SU-DHL-6 (cell line): ENCODE results near the gene TMEM119.
A peak's percentile ranks its signal among the peaks of the same experiment; 100 is the strongest.

Experiments used
- H2AFZ ChIP-seq: fragments of 200-600 bp; sonication (generic); 2 replicates; pipeline ENCODE4 v1.6.1; 2014; ENCODE audit warnings: low read depth, mild to moderate bottlenecking, moderate library complexity, mixed read lengths, antibody characterized with exemption, low read length; ENCODE audit not compliant: severe bottlenecking
- H3F3A ChIP-seq: fragments of 200-600 bp; shearing (Covaris generic); 2 replicates; pipeline ENCODE4 v1.6.0; 2016; ENCODE audit warnings: antibody characterized with exemption, mild to moderate bottlenecking; ENCODE audit not compliant: insufficient read depth
- H3K27ac ChIP-seq: fragments of 200-600 bp; sonication (generic); 2 replicates; pipeline ENCODE4 v1.5.1; 2016; ENCODE audit warnings: low read depth, mild to moderate bottlenecking, low read length, moderate library complexity, mixed read lengths
- H3K27me3 ChIP-seq: fragments of 200-600 bp; sonication (generic), shearing (Covaris generic); 2 replicates; pipeline ENCODE4 v1.6.0; 2014; ENCODE audit warnings: mild to moderate bottlenecking, low read length
- H3K36me3 ChIP-seq: fragments of 200-600 bp; sonication (generic); 2 replicates; pipeline ENCODE4 v1.6.1; 2014; ENCODE audit warnings: mild to moderate bottlenecking, low read length, mixed read lengths
- H3K4me2 ChIP-seq: fragments of 300-600, 200-600 bp; shearing (Covaris generic), sonication (generic); 2 replicates; pipeline ENCODE4 v1.6.0; 2014; ENCODE audit warnings: low read length, low read depth, mild to moderate bottlenecking; ENCODE audit not compliant: poor library complexity, severe bottlenecking
- H3K4me3 ChIP-seq: fragments of 200-600 bp; sonication (generic); 2 replicates; pipeline ENCODE4 v1.5.1; 2014; ENCODE audit warnings: antibody characterized with exemption, low read length, mild to moderate bottlenecking, mixed read lengths; ENCODE audit not compliant: insufficient read depth, poor library complexity, severe bottlenecking
- H3K79me2 ChIP-seq: fragments of 200-600 bp; sonication (generic); 2 replicates; pipeline ENCODE4 v1.6.1; 2014; ENCODE audit warnings: mild to moderate bottlenecking, low read length, moderate library complexity; ENCODE audit not compliant: insufficient read depth
- H3K9ac ChIP-seq: fragments of 200-600 bp; sonication (generic); 2 replicates; pipeline ENCODE4 v1.7.0; 2014; ENCODE audit warnings: mild to moderate bottlenecking, low read length
- H3K9me2 ChIP-seq: fragments of 200-600 bp; sonication (generic); replicated peaks from 2 replicates; pipeline ENCODE4 v1.6.1; 2014; ENCODE audit warnings: low read length; ENCODE audit not compliant: insufficient read depth
- H3K9me3 ChIP-seq: fragments of 200-600 bp; sonication (generic); 2 replicates; pipeline ENCODE4 v1.6.1; 2014; ENCODE audit warnings: low read length, mixed read lengths; ENCODE audit not compliant: insufficient read depth
- H4K20me1 ChIP-seq: fragments of 200-600 bp; sonication (generic); 2 replicates; pipeline ENCODE4 v1.6.1; 2014; ENCODE audit warnings: low read depth, mild to moderate bottlenecking, antibody characterized with exemption, low read length, moderate library complexity, mixed read lengths
- EZH2phosphoT487 ChIP-seq: fragments of 200-600 bp; sonication (generic), shearing (Covaris generic); conservative IDR thresholded peaks from 2 replicates; pipeline ENCODE4 v1.6.1; 2018; ENCODE audit warnings: mild to moderate bottlenecking, antibody characterized with exemption, low read length, moderate library complexity, mixed read lengths
- TF ChIP-seq, protein P1 (sequence below): fragments of 200-600 bp; sonication (generic); IDR thresholded peaks from one replicate; pipeline ENCODE4 v1.5.1; 2017; ENCODE audit warnings: antibody characterized with exemption, mild to moderate bottlenecking, low read length, moderate library complexity; ENCODE audit not compliant: insufficient read depth, poor library complexity, severe bottlenecking

The TMEM119 gene

DNA sequence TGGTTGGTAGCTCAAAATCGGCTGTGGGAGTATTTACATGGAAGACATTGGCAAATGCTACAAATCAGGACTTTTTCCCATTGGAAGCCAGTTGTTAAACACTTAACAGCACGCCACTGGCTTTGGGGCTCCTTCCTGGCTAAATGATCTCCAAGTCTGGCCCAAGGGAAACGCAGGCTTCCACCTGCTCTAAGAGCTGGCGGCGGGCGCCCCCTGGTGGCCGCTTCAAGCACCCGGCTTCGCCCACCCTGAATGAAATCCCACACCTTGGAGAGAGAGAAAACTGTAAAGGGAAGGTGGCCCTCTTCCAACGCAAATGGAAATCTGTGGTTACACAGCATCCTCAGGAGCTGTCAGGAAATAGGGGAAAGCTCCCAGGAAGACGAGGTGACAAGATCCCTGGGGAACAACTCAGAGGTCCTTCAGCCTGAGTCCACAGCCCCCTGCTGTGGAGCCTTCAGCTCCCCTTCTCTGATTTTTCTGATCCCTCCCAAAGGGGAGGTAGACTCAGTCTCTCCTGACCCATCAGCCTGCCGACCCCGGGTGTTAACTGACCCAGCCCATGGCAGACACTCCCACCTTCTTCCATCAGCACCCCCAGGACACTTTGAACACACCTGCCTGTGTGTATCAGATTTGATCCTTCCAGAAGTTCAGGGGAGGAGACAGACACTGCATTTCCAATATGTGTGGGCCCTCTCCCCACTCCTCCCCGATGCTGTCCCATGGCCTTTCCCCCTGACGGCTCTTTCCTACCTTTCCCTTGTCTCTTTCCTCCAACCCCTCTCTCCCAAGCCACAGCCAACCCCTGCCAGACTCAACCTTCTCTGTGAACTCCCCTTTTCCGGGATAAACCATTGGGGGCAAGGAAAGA, 20.4 kb upstream of the TMEM119 start:
- Histone ChIP-seq H3K9me3 (peaks cover 7% of the 10 kb centered on the region; the same call in 1 of the 2 replicates), H3F3A (no peaks in the 10 kb centered on the region), H4K20me1 (no peaks in the 10 kb centered on the region), H3K9me2 (no peaks in the 10 kb centered on the region), H3K9ac (no peak overlapping the region), H3K79me2 (no peaks in the 10 kb centered on the region), H3K27me3 (no peaks in the 10 kb centered on the region), H2AFZ (no peak overlapping the region), H3K4me2 (no peak overlapping the region), H3K36me3 (no peaks in the 10 kb centered on the region), H3K4me3 (no peak overlapping the region), H3K27ac (no peak overlapping the region)
- TF ChIP-seq, protein P1, sequence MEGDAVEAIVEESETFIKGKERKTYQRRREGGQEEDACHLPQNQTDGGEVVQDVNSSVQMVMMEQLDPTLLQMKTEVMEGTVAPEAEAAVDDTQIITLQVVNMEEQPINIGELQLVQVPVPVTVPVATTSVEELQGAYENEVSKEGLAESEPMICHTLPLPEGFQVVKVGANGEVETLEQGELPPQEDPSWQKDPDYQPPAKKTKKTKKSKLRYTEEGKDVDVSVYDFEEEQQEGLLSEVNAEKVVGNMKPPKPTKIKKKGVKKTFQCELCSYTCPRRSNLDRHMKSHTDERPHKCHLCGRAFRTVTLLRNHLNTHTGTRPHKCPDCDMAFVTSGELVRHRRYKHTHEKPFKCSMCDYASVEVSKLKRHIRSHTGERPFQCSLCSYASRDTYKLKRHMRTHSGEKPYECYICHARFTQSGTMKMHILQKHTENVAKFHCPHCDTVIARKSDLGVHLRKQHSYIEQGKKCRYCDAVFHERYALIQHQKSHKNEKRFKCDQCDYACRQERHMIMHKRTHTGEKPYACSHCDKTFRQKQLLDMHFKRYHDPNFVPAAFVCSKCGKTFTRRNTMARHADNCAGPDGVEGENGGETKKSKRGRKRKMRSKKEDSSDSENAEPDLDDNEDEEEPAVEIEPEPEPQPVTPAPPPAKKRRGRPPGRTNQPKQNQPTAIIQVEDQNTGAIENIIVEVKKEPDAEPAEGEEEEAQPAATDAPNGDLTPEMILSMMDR = peak; percentile 94
- TF ChIP-seq EZH2phosphoT487 = no peak

DNA sequence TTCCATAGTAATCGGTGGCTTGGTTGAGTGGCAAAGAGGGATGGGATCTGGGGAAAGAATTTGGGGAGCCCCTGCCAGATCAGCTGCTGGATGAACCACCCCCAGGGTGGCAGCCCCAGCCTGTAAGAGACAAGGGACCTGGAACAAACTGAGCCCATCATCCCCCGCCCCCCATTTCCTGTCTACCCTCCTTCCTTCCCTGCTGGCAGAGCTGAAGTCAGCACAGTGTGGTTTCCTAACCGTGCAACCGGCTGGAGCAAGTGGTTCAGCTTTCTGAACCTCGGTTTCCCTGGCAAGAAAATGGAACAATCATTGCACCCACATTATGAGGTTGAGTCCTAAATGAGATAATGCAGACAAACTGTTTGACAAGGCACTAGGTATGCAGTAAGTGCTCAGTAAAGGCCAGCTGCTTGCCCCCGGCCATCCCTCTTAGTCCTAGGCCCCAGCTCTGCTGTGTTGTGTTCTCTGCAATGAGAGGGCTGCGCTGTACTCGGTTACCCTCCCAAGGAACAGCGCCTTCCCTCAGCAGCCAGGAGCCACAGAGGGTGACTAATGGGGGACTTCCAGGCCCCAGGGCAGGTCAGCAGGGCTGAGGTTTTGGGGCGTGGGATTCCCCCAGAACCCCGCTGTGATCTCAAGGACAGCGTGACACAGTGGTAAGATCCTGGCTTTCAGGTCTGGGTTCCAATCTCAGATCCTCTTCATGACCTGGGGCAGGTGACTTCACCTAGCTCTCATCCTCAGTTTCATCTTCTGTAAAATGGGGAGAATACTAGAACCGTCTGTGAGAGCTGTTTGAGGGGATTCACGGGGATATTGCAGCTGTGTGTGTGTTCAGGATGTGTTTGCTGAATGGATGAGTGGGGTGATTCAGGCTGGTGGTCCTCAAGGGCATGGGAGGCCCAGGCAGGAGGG, 19.3 kb upstream of the TMEM119 start:
- H3K36me3 ChIP-seq = no peaks in the 10 kb centered on the region
- H4K20me1 ChIP-seq = no peaks in the 10 kb centered on the region
- TF ChIP-seq EZH2phosphoT487 = no peak
- TF ChIP-seq, protein P1 = no peak
- H3K27me3 ChIP-seq = no peaks in the 10 kb centered on the region
- no peaks in the 10 kb centered on the region for H3F3A ChIP-seq
- no peak overlapping the region for H3K4me2 ChIP-seq
- H3K9ac ChIP-seq = no peak overlapping the region
- H2AFZ ChIP-seq = no peak overlapping the region
- no peak overlapping the region for H3K4me3 ChIP-seq
- no peaks in the 10 kb centered on the region for H3K9me2 ChIP-seq
- H3K79me2 ChIP-seq = no peaks in the 10 kb centered on the region
- no peak overlapping the region for H3K27ac ChIP-seq
- peaks cover 7% of the 10 kb centered on the region; the same call in 1 of the 2 replicates for H3K9me3 ChIP-seq

DNA sequence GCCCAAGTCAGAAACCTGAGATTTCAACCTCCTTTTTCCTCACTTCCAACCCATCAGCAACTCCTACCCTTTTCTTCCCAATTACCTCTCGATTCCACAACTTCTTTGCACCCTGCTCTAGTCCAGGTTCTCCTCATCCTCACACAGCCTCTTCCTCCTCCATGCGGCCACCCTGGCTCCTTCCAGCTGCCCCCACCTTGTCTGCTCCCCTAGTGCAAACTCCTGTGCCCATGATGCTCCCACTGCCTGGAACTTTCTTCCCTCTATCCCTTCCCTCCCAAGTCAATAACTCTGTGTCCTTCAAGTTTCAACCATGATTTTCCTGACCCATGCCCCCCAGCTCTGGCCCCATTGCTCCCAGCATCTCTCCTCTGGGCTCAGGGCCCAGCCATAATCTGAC, 18.5 kb upstream of the TMEM119 start:
- no peaks in the 10 kb centered on the region for H4K20me1 ChIP-seq
- no peaks in the 10 kb centered on the region for H3K9me2 ChIP-seq
- H3K9ac ChIP-seq = no peak overlapping the region
- H3K4me2 ChIP-seq = no peak overlapping the region
- H3F3A ChIP-seq = no peaks in the 10 kb centered on the region
- peaks cover 7% of the 10 kb centered on the region; the same call in 1 of the 2 replicates for H3K9me3 ChIP-seq
- no peaks in the 10 kb centered on the region for H3K36me3 ChIP-seq
- no peak overlapping the region for H3K4me3 ChIP-seq
- no peak overlapping the region for H3K27ac ChIP-seq
- no peaks in the 10 kb centered on the region for H3K27me3 ChIP-seq
- H3K79me2 ChIP-seq = no peaks in the 10 kb centered on the region
- TF ChIP-seq EZH2phosphoT487 = no peak
- TF ChIP-seq, protein P1 = no peak
- H2AFZ ChIP-seq = no peak overlapping the region
